ENCODE data around the gene CHN1. TPM values are rescaled to one million over a fixed set of nuclear protein-coding genes. Genes with fewer than 3 reads are reported as not detected.

The CHN1 gene
- total RNA-seq, 2 donors from 2014 or later, result 6.7 to 9.4 TPM

DNA sequence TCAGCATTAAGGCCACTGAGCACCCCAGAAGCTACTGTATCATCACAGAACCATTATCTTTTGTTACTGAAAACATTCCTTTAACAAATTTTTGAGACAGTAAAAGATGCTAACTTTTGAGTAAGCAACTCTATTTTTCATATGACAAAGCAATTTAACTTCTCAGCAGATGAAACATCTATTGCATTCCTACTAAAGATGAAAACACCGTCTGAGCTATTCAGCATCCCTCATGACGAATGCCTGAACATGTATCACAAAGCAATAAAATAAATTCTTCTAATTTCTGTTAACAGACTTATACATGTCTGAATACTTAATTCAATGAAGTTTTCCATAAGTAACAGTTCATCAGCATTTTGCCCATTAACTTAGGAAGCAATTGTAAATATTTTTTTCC lies 23.9 kb downstream of the CHN1 start:
- intact Hi-C loops (cut with DNase I), result no loop called here
- ATAC-seq (no peak), DNase-seq (no peak)

DNA sequence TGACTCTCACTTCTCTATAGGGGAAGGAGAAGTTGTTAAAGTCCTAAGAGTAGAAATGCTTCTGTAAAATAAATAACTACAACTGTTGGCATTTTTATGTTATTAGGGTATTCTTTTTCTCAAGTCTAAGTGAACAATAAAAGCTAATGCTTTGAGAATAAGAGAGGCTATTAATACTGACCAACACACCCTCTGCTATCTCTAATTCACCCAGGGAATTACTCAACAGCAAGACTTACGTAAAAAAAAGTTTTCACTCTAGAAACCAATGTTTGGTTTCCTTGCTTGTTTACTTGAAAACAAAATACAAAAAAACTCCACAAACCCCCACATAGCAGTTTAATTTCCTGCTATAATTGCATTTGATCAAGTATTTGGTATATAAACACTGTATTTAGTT lies 25.2 kb downstream of the CHN1 start:
- intact Hi-C loops (cut with DNase I), result no loop called here
- ATAC-seq (no peak), DNase-seq (no peak)

DNA sequence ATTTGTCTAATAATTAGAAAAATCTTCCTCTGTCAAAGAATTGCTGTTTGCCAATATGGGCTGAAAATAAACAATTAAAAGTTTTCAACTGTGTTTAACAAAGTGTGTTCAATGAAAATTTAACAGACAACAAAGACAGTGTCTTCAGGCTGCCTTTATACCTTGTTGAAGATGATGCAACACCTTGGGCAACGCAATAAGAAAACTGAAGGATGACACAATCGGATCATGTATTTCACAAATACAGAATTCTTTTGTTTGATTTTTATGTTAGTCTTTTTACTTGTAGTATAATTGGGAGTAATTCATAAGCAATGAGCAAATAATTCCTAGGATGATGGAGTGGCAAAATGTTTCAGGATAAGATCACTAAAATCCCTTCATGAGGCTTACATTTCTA lies 27.8 kb downstream of the CHN1 start:
- no peak for ATAC-seq
- no peak for DNase-seq
- intact Hi-C loops (cut with DNase I), result no loop called here

DNA sequence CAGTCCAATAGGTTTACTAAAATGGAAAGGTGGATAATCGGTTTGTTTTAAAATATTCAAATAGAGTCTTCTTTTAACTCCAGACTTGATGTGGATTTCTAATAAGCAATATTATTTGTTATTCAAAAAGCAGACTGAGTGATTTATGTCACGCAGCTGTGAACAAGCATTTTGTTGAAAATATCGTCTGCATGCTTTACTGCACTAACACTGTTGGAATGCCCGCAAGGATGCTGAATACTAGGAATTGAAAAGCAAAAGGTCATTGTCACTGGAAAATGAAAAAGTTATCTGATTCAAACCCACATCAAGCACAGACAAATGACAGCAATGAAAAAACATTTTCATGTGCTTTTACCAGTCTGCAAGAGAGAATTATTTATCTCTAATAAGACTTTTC lies 31.1 kb downstream of the CHN1 start:
- intact Hi-C loops (cut with DNase I), result no loop called here
- DNase-seq, result no peak
- ATAC-seq, result no peak

DNA sequence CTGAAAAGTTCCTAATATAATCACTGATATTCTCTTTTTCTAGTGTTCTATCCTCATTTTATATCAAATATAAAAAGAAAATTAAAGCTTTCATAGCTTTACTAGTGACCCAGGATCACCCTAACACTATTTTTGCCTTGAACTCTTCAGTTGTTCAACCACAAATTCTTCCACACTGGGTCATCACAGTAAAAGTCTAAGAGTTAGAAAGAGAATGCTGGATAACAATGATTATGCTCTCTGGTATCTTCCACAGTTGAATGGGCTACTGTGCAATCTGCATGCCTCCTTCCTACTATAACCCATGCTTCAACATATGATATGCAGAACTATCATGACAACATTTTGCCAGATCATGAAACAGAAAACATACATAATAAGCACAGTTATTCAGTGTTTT lies 32.3 kb downstream of the CHN1 start:
- intact Hi-C loops (cut with DNase I), result no loop called here
- DNase-seq, result no peak
- no peak for ATAC-seq

DNA sequence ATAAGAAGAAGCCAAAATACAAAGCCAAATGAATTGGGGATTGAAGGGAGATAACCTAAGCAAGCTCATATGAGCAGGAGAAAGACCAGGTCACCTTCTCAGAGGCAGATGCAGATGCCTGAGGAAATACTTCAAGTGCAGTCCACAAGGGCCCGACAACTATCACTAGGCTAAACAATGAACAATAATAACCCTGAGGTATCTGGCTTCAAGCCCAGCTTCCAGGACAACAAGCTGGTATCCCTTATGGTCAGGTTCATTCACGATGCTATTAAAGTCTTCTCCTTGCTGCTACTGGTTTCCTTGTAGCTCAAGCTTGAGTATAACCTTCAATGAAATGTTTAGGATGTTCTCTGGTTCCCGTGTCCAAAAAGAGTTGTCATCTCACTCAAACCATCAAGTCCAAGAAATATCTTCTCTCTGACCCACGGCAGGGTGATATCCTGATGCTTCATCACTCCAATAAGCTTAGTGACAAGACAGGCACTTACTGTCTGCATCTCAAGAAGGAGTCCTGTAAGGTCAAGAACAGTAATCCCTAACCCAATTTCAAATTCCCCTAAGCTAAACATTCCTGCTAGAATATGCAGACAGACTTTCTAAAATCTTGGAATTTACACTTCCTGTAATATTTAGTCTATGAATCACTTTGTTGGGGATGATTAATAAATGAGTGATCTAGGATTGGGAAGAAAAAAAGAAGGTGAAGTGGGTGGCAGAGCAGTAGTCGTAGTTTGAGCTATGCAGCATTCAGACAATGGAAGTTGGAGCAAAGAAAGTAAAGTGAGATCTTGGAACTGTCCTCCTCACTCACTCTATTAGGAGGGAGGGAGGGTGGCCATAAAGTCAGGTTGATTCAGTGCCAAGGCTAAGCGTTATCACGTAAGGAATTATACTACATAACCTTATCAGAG lies 33.1 kb downstream of the CHN1 start:
- peak in 1 of 2 donors; percentile 74 for ATAC-seq
- DNase-seq, result no peak
- intact Hi-C loops (cut with DNase I), result no loop called here

DNA sequence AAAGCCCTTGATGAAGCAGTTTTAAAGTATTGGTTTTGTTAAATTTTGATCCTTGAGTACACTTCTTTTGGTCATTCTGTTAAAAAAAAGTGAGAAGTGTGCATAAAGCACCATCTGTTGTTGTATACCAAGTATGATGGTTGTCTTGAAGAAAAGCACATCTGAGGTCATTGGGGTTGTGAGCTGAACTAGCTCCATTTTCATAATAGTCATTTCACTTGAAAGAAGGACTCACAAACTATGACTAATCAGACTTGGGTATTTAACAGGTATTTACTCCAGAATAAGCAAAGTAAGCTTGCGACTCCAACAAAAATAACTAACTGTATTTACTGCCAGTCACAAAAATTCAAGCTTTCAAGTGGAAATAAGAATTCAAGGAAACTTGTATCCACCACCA lies 35.1 kb downstream of the CHN1 start:
- ATAC-seq (no peak), DNase-seq (no peak)
- intact Hi-C loops (cut with DNase I), result no loop called here

DNA sequence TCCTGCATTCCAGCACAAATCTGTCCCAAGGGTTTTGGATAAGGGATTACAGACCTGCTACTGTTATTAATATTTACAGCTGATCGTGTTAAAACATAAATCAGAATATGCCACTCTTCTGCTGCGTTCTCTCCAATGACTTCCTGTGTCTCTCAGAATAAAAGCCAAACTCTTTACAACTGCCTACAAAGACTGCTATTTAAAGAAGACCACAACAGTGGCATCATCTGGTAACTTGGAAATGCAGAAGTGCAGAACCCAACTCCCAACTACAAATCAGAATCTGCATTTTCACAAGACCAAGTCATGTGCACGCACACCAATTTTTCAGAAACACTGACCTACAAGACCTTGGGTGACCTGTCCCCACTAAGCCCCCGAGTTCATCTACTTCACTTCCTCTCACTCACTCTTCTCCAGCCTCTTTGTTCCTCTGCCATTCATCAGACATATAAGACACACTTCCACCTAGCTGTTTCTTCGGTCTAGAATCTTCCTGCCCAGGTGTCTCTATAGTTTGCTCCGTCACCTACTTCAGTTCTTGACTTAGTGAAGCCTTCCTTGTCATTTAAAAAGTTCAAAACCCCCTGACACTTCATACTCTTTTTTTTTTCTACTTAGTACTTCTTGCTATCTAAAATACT lies 36.0 kb downstream of the CHN1 start:
- intact Hi-C loops (cut with DNase I), result no loop called here
- ATAC-seq, result no peak
- no peak for DNase-seq

DNA sequence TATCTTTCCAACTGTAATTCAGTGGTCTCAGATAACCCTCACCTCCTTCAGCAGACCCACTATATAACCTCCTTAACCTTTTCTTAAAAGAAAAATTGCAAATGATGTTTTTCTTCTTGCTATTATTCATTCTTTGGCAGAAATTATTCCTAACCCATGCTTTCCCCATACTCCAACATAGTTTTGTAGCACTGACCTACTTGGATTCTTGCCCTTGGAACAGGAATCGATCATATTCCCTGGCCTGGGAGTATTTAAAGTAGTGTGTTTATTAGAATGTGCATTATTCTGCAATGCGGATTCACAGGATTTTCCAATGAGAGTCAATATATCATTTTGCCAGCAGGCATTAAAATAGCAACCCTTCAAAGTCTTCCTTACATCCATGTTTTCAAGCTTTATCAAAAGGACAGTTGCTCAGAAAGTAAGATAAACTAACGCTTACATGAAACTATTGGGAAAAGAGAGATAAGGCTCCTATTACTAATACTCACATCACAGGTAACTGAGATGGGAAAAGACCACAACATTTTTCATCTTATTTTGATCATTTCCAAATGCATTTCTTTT lies 37.4 kb downstream of the CHN1 start:
- ATAC-seq (peak; percentile 35 to 59), DNase-seq (no peak)
- intact Hi-C loops (cut with DNase I), result no loop called here

DNA sequence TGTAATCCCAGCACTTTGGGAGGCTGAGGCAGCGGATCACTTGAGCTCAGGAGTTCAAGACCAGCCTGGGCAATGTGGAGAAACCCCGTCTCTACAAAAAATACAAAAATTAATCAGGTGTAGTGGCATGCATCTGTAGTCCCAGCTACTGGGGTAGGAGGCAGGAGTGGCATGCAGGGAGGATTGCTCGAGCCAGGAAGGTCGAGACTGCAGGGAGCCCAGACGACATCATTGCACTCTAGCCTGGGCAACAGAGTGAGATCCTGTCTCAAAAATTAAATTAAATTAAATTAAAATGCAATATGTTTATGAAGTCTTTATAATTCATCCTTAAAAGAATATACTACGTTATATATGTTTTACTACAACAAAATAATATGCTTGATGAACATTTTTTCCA lies 38.1 kb downstream of the CHN1 start:
- intact Hi-C loops (cut with DNase I), result no loop called here
- DNase-seq (no peak), ATAC-seq (no peak)

DNA sequence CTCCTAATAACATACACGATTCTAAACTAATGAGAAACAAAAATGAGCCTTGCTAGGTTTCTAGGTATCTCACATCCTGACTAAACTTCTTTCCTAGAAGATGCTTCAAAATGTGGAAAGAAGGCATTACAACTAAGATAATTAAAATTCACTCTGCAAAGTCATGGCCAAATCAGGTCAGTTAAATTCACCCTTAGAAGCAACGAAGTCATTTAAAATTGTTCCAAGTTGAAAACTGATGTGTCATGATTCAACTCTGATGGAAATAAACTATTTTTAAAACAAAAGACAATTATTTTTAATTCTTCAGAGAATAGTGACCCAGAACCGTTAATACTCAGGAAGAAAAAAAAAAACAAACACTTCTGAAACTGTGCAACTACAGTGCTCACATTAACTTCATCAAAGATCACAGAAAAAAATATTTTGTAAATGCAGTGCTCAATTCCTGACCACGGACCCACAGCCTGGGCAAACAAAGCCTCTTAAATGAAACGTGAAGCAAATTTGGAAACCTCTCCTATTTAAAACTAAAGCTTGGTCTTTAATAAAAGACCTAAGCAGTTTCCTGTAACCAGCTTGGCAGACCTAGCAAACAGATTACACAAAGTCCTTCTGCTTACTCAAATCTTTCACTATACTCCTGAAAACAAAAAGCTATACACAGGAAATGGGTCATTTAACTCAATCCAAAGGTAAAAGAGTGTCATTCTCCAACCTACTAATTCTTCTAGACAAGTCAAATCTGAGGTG lies 39.0 kb downstream of the CHN1 start:
- ATAC-seq (no peak), DNase-seq (no peak)
- intact Hi-C loops (cut with DNase I), result no loop called here

DNA sequence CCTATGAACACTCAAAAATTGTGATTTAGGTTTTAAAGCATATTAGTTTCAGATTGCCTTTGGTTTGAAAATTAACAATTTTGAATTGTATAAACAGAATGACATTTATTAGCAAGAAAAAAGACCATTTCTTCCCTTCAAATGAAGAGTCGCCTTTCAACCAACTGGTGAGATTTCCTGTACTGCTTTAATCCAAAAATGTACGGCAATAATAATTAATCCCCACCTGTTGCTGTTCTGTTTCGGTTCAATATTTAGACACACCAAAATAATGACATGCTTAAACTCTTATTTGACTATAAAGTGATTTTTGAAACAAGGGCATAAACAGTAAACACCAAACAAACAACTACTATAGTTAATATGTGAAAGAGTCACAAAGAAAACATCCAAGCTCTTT lies 39.6 kb downstream of the CHN1 start:
- ATAC-seq, result no peak
- DNase-seq, result no peak
- intact Hi-C loops (cut with DNase I), result no loop called here

DNA sequence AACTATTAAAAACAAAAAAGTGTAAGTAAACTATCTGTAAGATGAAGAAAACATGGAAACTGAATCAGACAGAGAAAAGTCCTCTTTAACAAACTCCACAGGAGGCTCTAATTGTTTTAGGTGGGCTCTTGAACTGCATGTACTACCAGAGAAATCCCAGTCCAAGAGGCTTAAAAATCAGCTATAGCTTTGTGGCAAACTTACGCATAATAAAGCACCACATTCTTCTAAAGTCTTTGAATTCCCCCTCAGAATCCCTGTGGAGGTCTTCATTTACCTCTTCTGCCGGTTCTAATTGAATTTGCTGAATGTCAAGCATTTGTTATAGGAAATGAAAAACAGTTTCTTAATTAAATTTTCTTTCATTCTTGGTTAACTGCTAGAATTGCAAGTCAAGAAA lies 40.8 kb downstream of the CHN1 start:
- no peak for DNase-seq
- intact Hi-C loops (cut with DNase I), result no loop called here
- no peak for ATAC-seq

DNA sequence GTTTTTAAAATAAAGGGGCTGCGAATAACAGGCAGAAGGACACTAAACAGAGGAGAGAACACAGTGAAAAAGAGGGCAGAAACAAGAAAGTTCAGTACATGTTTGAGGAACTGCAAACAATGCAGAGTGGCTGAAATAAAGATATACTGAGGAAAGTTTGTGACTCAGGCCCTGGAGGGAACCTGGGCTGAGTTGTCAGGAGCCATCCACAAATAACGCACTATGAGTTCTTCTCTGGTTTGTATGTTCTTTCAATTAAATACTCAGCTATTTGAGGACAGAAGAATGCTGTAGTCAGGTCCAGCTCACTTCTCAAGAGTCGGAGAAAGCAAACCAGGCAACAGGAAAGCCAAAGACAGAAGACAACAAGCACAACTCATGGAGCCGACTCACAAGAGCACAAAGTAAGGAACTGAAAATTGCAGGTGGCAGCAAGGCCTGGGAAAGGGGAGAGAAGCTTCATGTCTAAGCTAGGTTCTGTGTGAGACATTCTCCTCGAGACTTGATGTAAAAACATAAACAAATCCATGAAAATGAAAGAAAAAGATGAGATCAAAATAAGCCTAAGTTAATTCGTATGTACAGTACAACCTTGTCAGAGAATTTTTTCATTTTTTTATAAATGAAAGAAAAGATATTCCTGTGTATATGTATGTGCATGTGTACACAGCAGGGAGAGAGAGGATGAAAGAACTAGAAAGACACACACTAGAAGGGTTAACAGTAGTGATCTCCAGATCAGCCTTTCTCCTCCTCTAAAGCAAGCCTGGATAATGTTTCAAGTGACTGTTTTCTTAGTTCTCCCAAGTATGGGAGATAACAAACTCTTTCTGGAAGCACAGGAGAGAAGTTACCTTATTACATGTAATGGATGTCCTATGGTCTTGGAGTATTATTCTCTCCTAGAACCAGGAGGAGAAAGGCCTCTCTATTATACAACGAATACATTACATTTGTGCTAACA lies 41.5 kb downstream of the CHN1 start:
- DNase-seq, result no peak
- no peak for ATAC-seq
- intact Hi-C loops (cut with DNase I), result no loop called here

DNA sequence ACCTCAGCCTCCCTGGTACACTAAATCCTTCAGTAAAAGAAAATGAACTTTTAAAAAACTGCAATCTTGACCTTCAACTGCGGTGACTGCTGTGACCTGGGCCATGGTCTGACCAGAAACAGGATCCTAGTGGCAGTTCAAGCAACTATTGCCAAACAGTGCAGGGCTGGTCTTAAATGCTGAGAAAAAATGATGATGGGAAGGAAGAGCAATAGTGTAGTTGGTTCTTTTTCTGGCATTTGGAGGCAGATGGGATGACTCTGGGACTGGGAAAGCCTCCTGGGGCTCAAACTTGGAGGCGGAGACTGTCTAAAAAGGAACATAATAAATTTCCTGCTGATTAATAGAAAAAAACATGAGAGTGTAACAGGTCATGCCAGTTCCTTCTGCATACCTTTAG lies 45.4 kb downstream of the CHN1 start:
- DNase-seq (no peak), ATAC-seq (peak; percentile 23 to 27)
- intact Hi-C loops (cut with DNase I), result no loop called here

DNA sequence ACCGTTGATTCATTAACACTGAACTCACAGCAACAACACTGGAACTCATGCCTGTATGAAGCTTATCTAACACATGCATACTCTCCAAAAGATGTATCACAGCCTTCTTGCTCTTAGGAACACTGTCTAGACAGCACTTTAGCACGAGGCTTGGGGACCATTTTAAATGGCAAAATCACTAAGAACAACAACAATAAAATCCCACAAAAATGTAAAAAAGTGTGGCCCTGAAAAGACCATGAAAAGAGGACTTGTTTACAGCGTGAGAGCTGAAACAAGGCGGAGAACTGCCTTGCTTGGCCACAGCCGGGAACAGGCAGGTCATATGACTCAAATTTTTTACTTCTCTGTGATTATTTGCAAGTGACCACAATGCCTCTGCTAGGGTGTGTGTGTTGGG lies 48.1 kb downstream of the CHN1 start:
- DNase-seq (no peak), ATAC-seq (no peak)
- intact Hi-C loops (cut with DNase I), result no loop called here

DNA sequence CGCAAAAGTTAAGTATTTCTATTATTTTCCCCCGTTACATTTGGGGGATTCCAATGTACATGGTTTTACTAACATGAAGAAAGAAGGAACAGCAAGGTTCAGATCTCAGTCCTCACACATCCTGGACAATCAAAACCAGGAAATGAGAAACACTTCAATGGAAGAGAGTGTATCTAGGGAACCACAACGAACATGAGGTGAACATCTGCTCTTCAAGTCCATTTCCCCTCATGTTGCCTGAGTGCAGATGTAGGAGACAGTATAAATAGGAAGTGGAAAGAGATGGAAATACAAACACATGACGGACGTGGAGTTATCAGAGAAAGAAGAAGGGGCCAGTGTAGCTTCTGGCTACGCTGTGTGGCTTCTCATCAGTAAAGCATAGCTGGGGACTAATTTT lies 52.6 kb downstream of the CHN1 start:
- ATAC-seq, result no peak
- intact Hi-C loops (cut with DNase I), result no loop called here
- DNase-seq, result no peak

DNA sequence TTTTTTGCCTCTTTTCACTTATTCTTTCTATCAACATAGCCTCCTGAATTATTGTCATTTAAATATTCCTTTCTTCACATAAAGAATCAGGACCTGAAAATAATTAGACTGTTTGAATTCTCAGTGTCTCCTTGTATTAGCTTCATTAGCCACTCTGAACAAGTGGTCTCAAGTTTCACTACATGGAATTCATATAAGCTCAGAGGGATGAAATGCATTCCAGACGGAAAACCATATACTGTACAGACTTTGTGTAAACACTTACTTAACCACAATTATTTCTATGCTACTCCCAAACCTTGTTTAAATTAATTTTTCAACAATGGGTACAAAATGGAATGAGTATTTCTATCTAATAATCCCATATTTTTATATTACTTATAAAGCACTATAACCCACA lies 53.4 kb downstream of the CHN1 start:
- DNase-seq, result no peak
- ATAC-seq, result no peak
- intact Hi-C loops (cut with DNase I), result no loop called here

All from left cardiac atrium (tissue), 4 donors.